ENCODE results near the gene NRG3.
"Not testable (repeated sequence)": the region's sequence is repeated elsewhere in the genome, so short reads cannot be mapped to it uniquely, and the experiment has no call there.

The NRG3 gene

DNA sequence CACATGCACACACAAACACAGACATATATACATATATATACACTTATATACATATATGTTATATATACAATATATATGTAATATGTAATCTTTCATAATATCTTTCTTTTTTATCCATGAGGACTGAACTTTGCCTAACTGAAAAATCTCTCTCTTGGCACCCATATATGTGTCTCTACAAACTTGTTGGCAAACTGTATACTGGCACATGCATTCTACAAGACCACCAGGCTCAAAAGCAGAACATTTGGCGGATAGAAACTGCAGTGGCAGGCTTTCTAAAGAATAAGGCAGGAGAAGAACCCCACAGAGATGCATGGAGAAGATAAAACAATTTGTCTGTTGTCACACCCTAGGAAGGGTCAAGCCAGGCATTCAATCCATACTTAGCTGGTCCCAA, 165.3 kb downstream of the NRG3 start:
- Mint-ChIP-seq H3K36me3 (ENCODE audit: low read depth) (no peaks in the 10 kb centered on the region), H3K27me3 (no peaks in the 10 kb centered on the region), H3K4me1 (ENCODE audit: low read depth) (no peaks in the 10 kb centered on the region), H3K4me3 (no peak overlapping the region), H3K27ac (no peak overlapping the region), H3K9me3 (no peaks in the 10 kb centered on the region)
- intact Hi-C loops (cut with micrococcal nuclease), result no loop called here

- no peak overlapping the region for H3K4me3 Mint-ChIP-seq
- H3K4me1 Mint-ChIP-seq (ENCODE audit: low read depth), result no peaks in the 10 kb centered on the region
- no peaks in the 10 kb centered on the region for H3K27me3 Mint-ChIP-seq
- no peaks in the 10 kb centered on the region for H3K36me3 Mint-ChIP-seq (ENCODE audit: low read depth)
- no peak overlapping the region for H3K27ac Mint-ChIP-seq
- intact Hi-C loops (cut with micrococcal nuclease), result no loop called here
- no peaks in the 10 kb centered on the region for H3K9me3 Mint-ChIP-seq
Observed at GRCh38 chr10:82041018-82041417, 166.0 kb downstream of the NRG3 start.

- H3K4me1 Mint-ChIP-seq (ENCODE audit: low read depth), result no peaks in the 10 kb centered on the region
- no peak overlapping the region for H3K4me3 Mint-ChIP-seq
- H3K27ac Mint-ChIP-seq, result no peak overlapping the region
- no peaks in the 10 kb centered on the region for H3K36me3 Mint-ChIP-seq (ENCODE audit: low read depth)
- intact Hi-C loops (cut with micrococcal nuclease), result no loop called here
- peaks cover 14% of the 10 kb centered on the region for H3K9me3 Mint-ChIP-seq
- no peaks in the 10 kb centered on the region for H3K27me3 Mint-ChIP-seq
Observed at GRCh38 chr10:82056391-82056790, 181.4 kb downstream of the NRG3 start.

DNA sequence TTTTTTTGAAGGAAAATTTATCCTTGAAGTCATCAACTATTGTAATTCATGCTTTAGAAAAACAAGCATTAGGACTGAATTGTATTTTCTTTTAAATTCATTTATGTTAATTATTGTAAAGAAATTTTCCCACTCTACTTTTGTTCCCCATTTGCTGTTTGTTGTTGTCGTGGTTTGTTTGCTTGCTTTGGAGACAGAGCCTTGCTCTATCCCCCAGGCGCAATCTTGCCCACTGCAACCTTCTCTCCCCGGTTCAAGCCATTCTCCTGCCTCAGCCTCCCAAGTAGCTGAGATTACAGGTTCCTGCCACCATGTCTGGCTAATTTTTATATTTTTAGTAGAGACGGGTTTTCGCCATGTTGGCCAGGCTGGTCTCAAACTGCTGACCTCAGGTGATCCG, 192.2 kb downstream of the NRG3 start:
- H3K4me3 Mint-ChIP-seq; intact Hi-C loops (cut with micrococcal nuclease); H3K27me3 Mint-ChIP-seq; H3K36me3 Mint-ChIP-seq (ENCODE audit: low read depth); H3K9me3 Mint-ChIP-seq; H3K4me1 Mint-ChIP-seq (ENCODE audit: low read depth); H3K27ac Mint-ChIP-seq: not testable (repeated sequence)

DNA sequence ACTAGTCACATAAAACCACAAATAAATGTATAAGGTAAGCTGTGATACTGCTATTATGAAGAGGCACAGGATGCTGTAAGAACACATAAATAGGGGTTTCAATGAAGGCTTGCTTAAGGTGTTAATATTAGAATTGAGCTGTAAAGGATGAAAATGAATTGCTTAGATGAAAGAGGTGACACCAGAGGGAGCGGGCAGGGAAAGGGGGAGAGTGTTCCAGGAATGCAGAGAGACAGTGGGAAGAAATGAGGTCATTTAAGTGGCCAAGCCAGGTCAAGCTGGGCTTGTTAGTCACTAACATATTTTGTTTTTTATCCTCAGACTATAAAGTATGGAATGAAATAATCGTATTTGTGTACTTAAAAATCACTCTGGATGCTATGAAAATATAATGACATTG, 193.5 kb downstream of the NRG3 start:
- no peak overlapping the region for H3K4me3 Mint-ChIP-seq
- intact Hi-C loops (cut with micrococcal nuclease), result no loop called here
- no peaks in the 10 kb centered on the region for H3K4me1 Mint-ChIP-seq (ENCODE audit: low read depth)

GRCh38 chr10:82071231-82071630, 196.2 kb downstream of the NRG3 start:
- Mint-ChIP-seq H3K4me3 (no peak overlapping the region), H3K36me3 (ENCODE audit: low read depth) (no peaks in the 10 kb centered on the region), H3K9me3 (no peaks in the 10 kb centered on the region), H3K4me1 (ENCODE audit: low read depth) (no peaks in the 10 kb centered on the region), H3K27ac (no peak overlapping the region), H3K27me3 (no peaks in the 10 kb centered on the region)
- intact Hi-C loops (cut with micrococcal nuclease), result no loop called here

More for the DNA sequence above, 193.5 kb downstream of the NRG3 start:
- H3K36me3 Mint-ChIP-seq (ENCODE audit: low read depth), result no peaks in the 10 kb centered on the region
- H3K27ac Mint-ChIP-seq, result no peak overlapping the region
- H3K9me3 Mint-ChIP-seq, result no peaks in the 10 kb centered on the region
- H3K27me3 Mint-ChIP-seq, result no peaks in the 10 kb centered on the region

GRCh38 chr10:82072124-82072523, 197.1 kb downstream of the NRG3 start:
- intact Hi-C loops (cut with micrococcal nuclease), result no loop called here

DNA sequence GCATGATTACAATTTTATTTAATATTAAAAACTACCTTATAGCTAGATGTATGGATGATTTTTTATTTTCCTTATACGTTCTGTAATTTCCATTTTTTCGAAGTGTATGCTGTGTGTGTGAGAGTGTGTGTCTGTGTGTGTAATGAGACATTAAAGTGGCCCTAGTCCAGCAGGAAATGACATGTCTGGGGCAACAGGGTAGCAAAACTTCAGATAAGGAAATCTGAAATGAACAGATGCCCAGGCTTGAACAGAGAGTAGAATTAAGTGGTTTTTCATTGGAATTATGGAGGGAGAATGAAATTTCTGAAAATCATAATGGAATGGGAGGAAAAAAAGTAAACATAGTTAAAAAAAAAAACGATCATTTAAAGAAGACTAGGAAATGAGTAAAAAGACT, 200.6 kb downstream of the NRG3 start:
- H3K4me1 Mint-ChIP-seq (ENCODE audit: low read depth), result no peaks in the 10 kb centered on the region
- H3K27ac Mint-ChIP-seq, result no peak overlapping the region
- H3K27me3 Mint-ChIP-seq, result no peaks in the 10 kb centered on the region
- H3K36me3 Mint-ChIP-seq (ENCODE audit: low read depth), result no peaks in the 10 kb centered on the region
- intact Hi-C loops (cut with micrococcal nuclease), result no loop called here
- H3K4me3 Mint-ChIP-seq, result no peak overlapping the region
- H3K9me3 Mint-ChIP-seq, result no peaks in the 10 kb centered on the region

More at GRCh38 chr10:82072124-82072523, 197.1 kb downstream of the NRG3 start:
- no peaks in the 10 kb centered on the region for H3K36me3 Mint-ChIP-seq (ENCODE audit: low read depth)
- no peak overlapping the region for H3K4me3 Mint-ChIP-seq
- H3K9me3 Mint-ChIP-seq, result no peaks in the 10 kb centered on the region
- H3K27ac Mint-ChIP-seq, result no peak overlapping the region
- H3K4me1 Mint-ChIP-seq (ENCODE audit: low read depth), result no peaks in the 10 kb centered on the region
- no peaks in the 10 kb centered on the region for H3K27me3 Mint-ChIP-seq

DNA sequence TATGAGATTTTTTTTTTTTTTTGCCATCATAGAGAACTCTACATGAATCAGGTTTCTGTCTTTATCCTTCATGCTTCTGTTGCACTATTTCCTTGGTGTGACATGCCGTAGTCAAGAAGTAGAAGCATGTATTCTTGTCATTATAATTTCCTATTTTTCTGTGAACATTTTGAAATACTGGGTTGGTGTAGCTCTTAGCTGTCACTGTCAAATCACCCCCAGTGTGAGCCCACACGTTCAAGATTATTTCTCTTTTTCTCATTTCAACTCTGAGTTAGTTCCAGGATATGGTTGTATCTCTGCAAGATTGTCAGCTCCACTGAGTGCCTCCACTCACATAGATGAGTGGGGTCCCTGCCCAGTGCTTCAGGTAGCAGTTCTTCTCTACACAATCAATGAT, 209.5 kb downstream of the NRG3 start:
- H3K27ac Mint-ChIP-seq, result no peak overlapping the region
- intact Hi-C loops (cut with micrococcal nuclease), result no loop called here

DNA sequence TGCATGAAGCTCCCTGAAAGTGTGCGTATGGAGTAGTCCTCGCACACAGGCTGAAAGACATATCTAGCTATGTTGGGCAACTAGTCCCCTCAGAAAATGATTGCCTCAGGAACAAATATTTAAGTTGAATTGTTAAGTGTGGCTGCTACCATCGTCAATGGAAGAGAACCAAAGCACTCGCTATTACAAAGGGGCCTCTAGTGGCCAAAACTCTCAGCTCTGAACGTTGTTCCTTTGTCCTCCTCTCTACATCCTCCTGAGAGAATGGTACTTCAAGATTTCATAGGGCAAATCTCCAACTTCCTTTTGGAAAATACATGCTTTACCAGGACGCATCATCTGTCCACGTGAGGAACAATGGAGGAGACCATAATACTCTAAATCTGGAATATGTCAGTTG, 209.9 kb downstream of the NRG3 start:
- intact Hi-C loops (cut with micrococcal nuclease), result no loop called here
- H3K27ac Mint-ChIP-seq, result no peak overlapping the region
- H3K4me1 Mint-ChIP-seq (ENCODE audit: low read depth), result no peaks in the 10 kb centered on the region
- H3K9me3 Mint-ChIP-seq, result peaks cover 16% of the 10 kb centered on the region
- H3K27me3 Mint-ChIP-seq, result no peaks in the 10 kb centered on the region
- H3K4me3 Mint-ChIP-seq, result no peak overlapping the region
- no peaks in the 10 kb centered on the region for H3K36me3 Mint-ChIP-seq (ENCODE audit: low read depth)

More for the DNA sequence above, 209.5 kb downstream of the NRG3 start:
- Mint-ChIP-seq H3K36me3 (ENCODE audit: low read depth) (no peaks in the 10 kb centered on the region), H3K27me3 (no peaks in the 10 kb centered on the region), H3K4me3 (no peak overlapping the region), H3K4me1 (ENCODE audit: low read depth) (no peaks in the 10 kb centered on the region), H3K9me3 (peaks cover 16% of the 10 kb centered on the region)

- intact Hi-C loops (cut with micrococcal nuclease), result no loop called here
- Mint-ChIP-seq H3K4me1 (ENCODE audit: low read depth) (no peaks in the 10 kb centered on the region), H3K27ac (no peak overlapping the region), H3K27me3 (no peaks in the 10 kb centered on the region), H3K4me3 (no peak overlapping the region), H3K9me3 (peaks cover 24% of the 10 kb centered on the region), H3K36me3 (ENCODE audit: low read depth) (no peaks in the 10 kb centered on the region)
Observed at GRCh38 chr10:82089327-82089726, 214.3 kb downstream of the NRG3 start.

DNA sequence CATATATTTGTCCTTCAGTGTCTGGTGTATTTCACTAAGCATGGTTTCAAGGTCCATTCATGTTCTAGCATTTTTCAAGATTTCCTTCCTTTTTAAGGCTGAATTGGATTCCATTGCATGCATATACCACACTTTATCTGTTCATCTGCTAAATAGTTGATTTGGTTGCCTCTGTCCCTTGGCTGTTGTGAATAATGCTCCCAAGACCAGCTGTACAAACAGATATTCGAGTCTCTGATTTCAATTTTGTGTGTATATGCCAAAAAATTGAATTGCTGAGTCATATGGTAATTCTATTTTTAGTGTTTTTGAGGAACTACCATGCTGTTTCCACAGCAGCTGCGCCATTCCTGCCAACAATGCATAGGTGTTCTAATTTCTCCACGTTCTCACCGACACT, 216.4 kb downstream of the NRG3 start:
- Mint-ChIP-seq H3K4me3 (no peak overlapping the region), H3K27ac (no peak overlapping the region), H3K4me1 (ENCODE audit: low read depth) (no peaks in the 10 kb centered on the region), H3K9me3 (peaks cover 9% of the 10 kb centered on the region), H3K36me3 (ENCODE audit: low read depth) (no peaks in the 10 kb centered on the region), H3K27me3 (no peaks in the 10 kb centered on the region)
- intact Hi-C loops (cut with micrococcal nuclease), result no loop called here

- peaks cover 9% of the 10 kb centered on the region for H3K9me3 Mint-ChIP-seq
- H3K36me3 Mint-ChIP-seq (ENCODE audit: low read depth), result no peaks in the 10 kb centered on the region
- intact Hi-C loops (cut with micrococcal nuclease), result no loop called here
- H3K27me3 Mint-ChIP-seq, result no peaks in the 10 kb centered on the region
- H3K4me3 Mint-ChIP-seq, result no peak overlapping the region
- no peaks in the 10 kb centered on the region for H3K4me1 Mint-ChIP-seq (ENCODE audit: low read depth)
- no peak overlapping the region for H3K27ac Mint-ChIP-seq
Observed at GRCh38 chr10:82092111-82092510, 217.1 kb downstream of the NRG3 start.

- no peak overlapping the region for H3K4me3 Mint-ChIP-seq
- no peaks in the 10 kb centered on the region for H3K4me1 Mint-ChIP-seq (ENCODE audit: low read depth)
- no peak overlapping the region for H3K27ac Mint-ChIP-seq
- H3K36me3 Mint-ChIP-seq (ENCODE audit: low read depth), result no peaks in the 10 kb centered on the region
- intact Hi-C loops (cut with micrococcal nuclease), result no loop called here
- no peaks in the 10 kb centered on the region for H3K27me3 Mint-ChIP-seq
- no peaks in the 10 kb centered on the region for H3K9me3 Mint-ChIP-seq
Observed at GRCh38 chr10:82124713-82125112, 249.7 kb downstream of the NRG3 start.

GRCh38 chr10:82128527-82128926, 253.5 kb downstream of the NRG3 start:
- Mint-ChIP-seq H3K36me3 (ENCODE audit: low read depth) (no peaks in the 10 kb centered on the region), H3K4me3 (no peak overlapping the region), H3K27ac (no peak overlapping the region), H3K27me3 (no peaks in the 10 kb centered on the region), H3K9me3 (peaks cover 6% of the 10 kb centered on the region), H3K4me1 (ENCODE audit: low read depth) (no peaks in the 10 kb centered on the region)
- intact Hi-C loops (cut with micrococcal nuclease), result no loop called here
